NCI-H146 treated with DMSO at 0.1 percent for 48 hours (cell line): Measurements from ENCODE around the gene LRRC57.
"Not testable (repeated sequence)": the region's sequence is repeated elsewhere in the genome, so short reads cannot be mapped to it uniquely, and the experiment has no call there.

ENCODE experiments used
- DNase-seq: peaks from one replicate; lab custom pipeline; 2025; ENCODE audit not compliant: unreplicated experiment; lab: John Stamatoyannopoulos, UW

Gene LRRC57

DNA sequence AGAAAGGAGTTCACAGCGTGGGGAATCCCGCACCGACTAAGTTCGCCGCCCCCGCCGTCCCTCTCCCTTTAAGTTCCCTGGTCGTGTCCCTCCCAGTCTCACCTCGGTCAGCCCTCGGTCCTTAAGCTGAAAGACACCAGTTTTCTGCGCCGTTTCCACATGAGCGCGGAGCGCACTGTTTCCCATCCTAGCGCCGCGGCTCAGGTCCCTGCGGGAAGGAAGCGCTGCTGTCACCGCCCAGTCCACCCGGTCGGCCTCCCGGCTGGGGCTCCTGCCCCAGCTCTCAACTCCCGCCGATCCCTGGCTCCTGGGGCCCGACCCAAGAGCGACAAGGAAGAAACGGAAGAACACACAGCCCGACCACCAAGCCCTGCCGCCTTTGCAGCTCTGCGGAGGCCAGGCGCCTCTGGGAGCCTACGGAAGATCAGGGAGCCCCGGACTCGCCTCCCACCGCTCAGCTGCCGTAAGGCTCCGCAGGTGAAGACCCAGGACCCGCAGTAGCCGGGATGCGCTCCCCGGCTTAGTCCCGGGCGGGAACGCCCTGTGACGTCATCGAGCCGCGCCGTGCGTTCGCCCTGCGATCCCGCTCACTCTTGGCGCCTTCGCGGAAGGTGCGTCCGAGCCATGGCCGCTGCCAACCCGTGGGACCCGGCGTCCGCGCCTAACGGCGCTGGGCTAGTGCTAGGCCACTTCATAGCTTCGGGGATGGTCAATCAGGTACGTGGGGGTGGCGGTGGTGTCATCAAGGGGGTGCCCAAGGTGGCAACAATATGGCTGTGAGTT is at the start of gene LRRC57, which contains the start of gene HAUS2:
Gene LRRC57, minus strand, starts transcription at position 545 of the 783 bp plus-strand sequence. Its CDS starts 359 bp downstream, at position 186.
Gene HAUS2, plus strand, starts transcription at position 590 of the 783 bp plus-strand sequence. Its CDS starts 35 bp downstream, at position 625.
- peak; percentile 58 for DNase-seq

DNA sequence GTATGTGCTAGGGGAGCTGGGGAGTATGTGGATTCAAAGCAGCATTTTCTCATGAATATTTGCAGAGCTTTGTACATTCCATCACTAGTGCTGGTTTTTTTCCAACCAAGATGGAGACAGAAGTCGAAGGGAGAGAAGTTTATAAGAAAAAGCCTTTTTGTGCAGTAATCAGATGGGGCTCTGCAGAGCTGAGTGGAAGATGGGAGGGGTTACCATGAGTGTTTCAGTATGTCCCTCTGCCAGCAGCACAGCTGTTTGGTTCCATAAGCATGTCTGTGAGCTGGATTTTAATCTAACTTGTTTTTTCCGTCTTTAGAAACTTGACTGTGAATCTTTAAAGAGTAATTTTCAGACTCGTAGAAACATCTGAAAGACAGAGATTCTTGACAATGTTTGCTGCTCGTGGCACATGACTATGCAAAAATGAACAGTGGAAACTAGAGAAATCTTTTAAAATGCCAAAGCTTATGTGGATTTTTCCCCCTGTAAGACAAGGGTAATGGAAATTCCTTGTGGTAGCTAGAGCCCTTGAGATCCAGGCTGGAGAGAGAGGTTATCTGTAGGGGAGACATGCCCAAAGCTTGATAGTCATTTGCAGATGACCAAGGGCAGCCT is 47.1 kb upstream of the LRRC57 start:
- DNase-seq = no peak

DNA sequence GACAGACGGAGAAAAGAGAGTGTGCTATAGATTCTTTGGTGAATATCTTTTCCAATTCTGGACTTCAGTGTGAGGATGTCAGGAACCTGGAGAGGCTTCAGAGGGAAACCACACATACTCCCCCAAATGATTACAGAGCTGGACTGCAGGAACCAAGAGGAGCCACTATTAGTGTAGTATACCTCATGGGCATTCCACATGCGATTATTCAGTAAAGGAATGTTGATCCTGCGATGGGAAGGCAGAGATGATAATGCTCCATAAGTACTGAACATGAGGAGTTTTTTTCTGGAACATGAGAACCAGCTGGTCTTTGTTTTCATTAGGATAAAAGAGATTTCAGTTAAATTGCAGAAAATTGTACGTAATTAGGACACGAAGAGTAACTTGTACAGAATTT is 45.5 kb upstream of the LRRC57 start:
- no peak for DNase-seq

DNA sequence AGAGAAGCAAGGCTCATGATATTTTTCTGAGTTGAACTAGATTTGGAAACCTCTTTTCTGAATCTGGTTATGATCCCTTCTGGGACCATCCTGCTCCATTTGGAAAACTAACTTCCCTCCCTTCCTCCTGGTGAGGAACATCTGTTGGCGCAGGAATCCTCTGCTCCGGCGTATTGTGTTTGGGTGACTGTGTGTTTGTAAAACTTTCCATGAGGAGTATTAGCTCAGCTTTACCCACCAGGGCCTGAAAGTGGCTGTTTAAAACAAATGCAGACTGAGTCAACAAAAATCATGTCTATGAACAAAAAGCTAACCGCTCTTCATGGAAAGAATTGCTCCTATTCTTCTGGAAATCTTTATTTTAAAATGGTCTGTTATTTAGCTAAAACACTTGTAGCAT is 44.5 kb upstream of the LRRC57 start:
- DNase-seq = no peak

DNA sequence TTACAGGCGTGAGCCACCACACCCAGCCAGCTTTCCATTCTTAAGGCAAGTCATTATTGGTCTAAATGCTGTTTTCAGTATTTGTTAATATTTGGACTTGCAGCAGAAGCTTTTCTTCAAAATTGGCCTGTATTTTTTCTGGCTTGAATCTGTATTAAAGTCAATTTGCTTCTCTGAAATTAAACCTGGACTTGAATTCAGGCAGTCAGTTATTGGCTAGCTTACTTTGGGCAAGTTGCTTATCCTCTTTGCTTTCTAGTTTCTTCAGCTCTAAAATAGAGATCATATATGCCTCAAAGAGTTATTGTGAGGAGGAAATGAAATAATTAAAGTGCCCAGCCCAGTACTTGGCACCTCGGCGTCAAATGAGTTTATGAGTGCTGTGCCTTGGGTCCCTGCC is 44.1 kb upstream of the LRRC57 start:
- DNase-seq = no peak

DNA sequence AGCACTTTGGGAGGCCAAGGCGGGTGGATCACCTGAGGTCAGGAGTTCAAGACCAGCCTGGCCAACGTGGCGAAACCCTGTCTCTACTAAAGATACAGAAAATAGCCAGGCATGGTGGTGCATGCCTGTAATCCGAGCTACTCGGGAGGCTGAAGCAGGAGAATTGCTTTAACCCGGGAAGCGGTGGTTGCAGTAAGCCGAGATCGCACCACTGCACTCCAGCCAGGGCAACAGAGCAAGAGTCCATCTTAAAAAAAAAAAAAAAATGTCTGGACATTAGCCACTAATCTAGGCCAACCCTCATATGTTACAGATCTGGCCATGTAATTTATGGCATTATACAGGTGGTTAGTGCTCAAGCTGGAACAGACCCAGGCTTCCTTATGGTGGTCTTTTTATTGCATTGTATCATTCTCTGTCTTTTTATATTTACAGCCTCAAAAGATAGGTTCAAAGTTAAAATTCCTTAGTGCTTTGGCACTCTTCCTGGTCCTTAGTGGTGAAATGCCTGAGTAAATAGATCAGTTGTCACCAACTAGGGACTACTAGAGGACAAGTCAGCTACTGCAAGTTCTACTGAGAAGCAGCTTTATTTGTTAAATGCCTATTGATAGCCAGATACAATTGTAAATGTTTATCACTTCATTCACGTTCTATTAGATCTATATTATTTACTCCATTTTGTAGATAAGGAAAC is 42.8 kb upstream of the LRRC57 start:
- no peak for DNase-seq

DNA sequence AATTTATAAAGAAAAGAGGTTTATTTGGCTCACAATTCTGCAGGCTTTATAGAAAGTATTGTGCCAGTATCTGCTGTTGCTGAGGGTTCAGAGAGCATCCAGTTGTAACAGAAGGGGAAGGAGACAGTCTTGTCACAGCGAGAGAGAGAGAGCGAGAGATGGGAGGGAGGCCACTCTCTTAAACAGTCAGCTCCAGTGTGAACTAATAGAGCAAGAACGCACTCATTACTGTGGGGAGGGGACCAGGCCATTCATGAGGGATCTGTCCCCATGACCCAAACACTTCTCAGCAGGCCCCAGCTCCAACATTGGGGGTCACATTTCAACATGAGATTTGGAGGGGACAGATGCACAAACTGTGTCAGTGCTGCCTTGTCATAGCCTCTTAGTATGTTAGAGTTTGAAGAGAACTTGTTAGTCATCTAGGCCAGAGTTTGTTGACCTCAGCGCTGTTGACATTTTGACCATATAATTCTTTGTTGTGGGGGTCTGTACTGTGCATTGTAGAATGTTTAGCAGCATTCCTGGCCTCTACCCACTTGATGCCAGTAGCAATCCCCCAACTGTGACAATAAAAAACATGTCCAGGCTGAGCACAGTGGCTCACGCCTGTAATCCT is 42.1 kb upstream of the LRRC57 start:
- DNase-seq = no peak

DNA sequence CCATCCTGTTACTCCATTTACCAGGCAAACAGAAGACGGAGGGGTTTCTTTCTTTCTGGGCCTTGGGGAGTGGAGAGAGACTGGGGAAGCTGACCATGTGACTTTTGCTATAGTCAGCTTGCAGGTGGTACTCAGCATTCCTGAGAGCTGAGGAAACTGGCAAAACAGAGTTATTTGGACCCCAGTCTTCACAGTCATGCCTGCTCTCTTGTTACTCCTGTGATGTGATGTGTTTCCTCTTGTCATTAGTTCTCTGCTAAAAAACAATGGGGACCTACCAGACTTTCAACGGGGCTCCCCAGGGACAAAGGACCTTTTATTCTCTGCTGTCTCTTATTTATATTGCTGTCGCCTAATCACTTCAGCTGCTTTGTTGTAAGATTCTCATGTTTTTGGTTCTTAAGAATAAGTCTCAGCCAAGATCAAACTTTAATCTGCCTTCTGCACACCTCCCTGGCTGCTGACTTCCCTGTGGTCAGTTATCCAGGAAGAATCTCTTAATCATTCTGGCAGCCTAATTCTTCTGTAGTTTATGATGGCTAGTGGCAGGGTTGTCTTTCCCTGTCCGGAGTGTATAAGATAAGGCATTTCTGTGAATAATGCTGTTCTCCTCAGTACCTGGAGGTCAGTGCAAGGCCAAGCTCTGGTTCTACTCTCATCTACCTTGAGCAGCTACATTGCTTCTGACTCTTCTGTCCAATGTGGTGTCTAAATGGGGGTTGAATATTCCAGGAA is 35.6 kb upstream of the LRRC57 start:
- DNase-seq = no peak

DNA sequence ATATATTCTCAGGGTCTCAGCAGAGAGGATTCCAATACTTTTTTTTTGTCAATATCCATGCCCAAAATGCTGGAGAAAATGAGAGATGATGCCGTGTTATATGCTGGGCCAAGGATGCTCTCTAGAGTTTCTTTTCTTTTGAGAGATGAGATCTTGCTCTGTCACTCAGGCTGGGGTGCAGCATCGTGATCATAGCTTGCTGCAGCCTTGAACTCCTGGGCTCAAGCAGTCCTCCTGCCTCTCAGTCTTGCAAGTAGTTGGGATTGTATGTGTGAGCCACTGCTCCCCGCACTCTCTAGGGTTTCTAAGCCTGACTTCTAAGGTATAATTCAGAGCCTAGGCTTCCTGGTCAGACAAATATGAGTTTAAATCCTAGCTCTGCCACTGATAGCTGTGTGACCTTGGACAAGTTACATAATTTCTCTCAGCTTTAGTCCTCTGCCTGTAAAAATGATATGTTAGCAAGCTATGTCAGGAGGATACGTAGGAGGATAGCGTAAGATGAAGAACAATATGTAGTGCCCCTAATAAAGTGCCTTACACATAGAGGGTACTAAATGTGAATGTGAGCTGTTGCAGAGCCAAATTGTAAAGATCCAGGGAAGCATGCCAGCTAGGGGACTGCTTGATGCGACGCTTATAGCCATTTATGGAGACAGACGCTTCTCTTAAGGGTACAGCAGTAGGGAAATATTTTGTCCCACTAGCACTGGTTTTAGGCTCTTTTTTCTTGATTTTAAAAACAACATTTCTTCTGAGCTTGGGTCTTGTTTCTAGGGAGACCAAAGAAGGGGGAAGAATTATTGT is 34.2 kb upstream of the LRRC57 start:
- no peak for DNase-seq

DNA sequence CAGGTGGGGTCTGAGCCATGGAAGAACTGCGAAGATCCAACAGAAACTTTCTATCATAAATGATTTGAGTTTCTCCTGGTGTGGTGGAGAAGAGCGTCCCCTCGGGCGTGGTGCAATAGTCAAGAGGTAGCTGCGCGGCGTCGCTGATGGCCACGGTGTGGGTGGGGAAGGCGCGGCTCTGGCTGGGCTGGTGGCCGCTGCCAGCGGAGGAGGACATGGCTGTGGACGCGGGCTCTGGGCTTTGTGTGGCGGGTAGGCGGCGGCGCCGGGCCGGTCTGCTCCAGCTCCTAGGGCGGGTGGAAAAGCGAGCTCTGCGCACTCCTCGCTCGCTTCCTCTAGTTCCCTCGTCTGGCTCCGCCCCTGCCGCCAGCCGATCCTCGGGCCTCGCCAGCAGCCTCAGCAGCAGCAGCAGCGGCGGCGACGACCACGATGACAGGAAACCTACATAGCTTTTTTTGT is 32.7 kb upstream of the LRRC57 start:
- peak; percentile 59 for DNase-seq

DNA sequence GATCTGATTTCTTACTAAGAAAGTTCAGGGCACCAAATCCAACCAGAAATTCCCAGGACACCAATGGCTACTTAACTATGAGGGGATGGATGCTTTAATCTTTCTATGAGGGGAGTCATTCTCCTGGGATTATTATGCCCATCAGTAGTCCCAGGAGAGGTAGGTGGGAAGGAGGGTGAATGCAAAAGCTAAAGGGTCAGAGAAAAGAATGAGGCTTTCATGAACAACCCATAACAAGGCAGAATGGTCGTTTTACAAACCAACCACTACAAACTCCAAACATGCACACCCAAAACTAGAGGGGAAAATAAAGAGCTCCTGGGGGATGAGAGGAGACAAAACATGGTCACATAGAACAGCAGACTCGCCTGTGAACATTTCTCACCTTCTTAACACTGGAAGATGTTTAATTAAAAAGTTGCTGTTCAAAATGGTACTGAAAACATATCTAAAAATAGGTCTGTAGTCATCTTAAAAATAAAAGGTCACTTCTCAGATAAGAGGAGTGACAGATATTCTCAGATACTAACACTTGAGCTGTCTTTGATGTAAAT is 30.5 kb upstream of the LRRC57 start:
- DNase-seq = no peak

DNA sequence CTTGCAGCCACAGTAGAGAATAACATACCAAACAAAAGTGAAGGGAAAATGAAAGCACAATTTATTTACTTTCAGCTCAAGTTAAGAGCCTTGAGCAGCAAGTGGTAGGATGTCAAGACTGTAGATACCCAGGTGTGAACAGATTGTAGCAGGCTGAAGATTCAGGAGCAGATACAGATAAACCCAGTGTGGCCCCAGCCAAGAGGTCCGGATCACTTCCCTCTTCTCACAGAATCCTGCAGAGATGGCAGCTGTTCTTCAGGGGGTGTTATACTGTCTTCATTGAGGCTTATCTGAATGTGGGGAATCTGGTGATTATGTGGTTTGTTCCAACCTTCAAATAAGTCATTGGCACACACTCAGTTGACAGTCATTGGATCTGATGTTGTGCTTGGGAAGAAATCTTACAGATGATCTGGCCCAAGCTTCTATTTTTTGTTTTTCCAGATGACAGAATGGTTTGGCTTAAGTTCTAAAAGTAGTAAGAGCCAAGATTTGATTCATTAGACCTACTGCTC is 29.0 kb upstream of the LRRC57 start:
- no peak for DNase-seq

DNA sequence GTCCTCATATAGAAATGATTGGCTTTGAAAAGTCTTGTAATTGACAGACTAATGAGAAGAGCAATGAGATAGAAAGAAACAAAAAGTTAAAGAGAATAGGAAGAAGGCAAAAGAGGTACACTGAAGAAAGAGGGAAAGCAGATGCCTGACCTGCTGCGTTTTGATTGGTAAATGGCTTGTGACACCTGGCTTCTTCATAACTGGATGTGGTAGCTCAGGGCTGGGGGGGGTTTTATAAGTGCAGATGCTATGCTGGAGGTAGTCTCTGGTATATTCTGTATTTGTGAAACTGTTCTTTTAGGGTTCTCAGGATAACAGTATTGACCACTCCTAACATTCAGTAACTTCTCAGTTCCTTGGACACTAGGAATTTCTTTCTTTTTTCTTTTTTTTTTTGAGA is 28.2 kb upstream of the LRRC57 start:
- DNase-seq = no peak

DNA sequence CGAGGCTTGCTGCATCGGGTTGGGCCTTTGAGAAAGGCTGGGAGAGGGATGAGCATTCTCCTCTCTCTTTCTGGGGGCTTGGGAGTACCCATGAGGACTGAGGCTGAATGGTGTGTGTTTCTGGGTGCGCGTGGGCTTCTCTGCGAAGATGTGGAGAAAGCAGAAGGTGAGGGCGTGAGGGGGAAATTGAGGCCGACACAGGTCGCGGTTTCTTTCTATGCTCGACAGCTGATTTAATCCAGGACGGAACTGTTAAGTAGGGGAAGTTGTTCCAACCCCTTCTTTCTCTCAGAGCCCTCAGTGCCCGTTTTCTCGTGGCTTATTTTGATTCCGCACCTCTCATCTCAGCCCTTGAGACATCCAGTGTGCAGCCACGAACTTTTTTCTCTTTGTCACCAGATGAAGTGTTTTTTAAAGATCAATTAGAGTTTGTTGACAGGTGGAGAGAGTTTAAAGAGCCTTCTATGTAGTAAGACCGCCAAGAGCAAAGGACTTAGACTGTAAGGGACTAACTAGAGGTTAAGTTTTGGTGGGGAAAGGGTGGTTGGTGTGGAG is 27.5 kb upstream of the LRRC57 start:
- DNase-seq = no peak

DNA sequence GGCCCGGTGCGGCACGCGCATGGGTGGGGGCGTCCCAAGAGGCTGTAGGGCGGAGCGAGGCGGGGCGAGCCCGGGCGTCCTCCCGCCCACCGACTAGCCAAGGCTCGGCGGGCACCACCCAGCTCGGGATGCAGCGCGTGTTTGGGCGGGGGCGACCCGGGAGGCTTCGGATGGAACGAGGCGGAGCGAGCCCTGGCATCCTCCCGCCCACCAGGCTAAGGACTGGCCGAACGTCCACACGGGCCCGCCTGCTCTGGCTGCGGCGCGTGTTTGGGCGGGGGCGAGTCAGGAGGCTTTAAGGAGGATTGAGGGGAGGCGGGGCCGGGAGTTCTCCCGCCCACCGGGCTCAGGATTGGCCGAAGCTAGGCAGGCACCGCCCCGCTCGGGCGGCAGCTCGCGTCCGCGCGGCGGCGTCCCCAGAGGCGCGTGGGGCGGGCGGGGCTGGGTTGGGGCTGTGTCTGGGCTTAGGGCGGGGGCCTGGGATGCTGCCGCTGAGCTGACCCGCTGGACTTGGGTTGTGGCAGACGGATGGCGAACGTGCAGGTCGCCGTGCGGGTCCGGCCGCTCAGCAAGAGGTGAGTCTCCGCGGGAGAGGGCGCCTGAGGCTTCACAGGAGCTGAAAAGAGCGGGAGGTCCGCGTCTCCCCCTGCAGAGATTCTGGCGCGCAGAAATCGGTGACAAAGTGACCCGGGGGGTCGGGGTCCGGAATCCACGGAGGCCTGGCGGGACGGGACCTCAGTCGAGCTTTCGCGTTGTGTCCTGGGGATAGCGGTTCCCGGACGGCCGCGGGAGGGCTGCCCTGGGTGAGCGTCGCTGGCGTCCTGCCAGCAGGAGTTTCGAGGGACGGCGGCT is 26.8 kb upstream of the LRRC57 start, which contains the start of gene STARD9:
Gene STARD9, plus strand, starts transcription at position 419 of the 852 bp plus-strand sequence. Its CDS starts 110 bp downstream, at position 529.
- DNase-seq = peak; percentile 89

DNA sequence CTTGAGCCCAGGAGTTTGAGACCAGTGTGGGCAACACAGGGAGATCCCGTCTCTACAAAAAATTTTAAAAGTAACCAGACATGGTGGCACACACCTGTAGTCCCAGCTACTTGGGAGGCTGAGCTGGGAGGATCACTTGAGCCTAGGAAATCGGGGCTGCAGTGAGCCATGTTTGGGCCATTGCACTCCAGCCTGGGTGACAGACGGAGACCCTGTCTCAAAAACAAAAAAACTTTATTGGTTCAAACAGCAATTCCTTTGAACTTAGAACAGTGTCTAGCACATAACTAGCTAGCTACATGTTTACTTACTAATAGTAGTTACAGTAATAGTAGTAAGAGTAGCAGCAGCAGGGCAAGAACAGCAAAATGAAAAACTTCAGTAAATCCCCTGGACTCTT is 10.1 kb upstream of the LRRC57 start:
- no peak for DNase-seq

DNA sequence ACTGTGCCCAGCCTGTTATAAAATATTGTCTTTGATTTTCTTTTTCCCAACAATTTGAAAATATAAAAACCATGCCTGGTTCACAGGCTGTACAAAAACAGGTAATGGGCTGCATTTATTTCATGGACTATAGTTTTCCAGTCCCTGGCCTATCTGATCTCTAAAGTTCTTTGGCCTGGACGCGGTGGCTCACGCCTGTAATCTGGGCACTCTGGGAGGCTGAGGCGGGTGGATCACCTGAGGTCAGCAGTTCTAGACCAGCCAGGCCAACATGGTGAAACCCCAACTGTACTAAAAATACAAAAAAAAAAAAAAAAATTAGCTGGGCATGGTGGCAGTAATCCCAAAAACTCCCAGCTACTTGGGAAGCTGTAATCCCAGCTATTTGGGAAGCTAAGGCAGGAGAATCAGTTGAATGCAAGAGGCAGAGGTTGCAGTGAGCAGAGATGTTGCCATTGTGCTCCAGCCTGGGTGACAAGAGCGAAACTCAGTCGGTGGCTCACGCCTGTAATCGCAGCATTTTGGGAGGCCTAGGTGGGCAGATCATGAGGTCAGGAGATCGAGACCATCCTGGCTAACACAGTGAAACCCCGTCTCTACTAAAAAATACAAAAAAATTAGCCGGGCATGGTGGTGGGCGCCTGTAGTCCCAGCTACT is 8.1 kb upstream of the LRRC57 start:
- not testable (repeated sequence) for DNase-seq
